ENCODE measurements around the gene RSKR.

DNA sequence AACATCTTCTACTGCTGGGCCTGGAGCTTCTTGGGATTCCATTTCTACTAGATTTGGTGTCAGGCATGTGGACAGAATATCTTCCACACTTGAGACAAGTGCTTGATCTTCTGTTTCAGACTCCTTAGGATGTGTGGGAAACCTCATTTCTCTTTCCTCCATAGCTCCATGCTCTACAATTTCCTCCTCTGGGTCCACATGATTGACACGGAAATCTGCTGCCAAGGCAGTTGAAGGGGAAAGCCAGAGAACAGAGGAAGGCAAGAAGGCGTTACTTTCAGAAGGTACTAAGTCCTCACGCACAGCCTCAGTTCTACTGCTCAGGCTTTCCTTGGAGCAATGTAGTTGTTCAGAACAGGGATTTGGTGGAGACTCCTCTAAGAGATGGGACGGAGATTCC, 21.7 kb downstream of the RSKR start:
- TF ChIP-seq, protein P1, sequence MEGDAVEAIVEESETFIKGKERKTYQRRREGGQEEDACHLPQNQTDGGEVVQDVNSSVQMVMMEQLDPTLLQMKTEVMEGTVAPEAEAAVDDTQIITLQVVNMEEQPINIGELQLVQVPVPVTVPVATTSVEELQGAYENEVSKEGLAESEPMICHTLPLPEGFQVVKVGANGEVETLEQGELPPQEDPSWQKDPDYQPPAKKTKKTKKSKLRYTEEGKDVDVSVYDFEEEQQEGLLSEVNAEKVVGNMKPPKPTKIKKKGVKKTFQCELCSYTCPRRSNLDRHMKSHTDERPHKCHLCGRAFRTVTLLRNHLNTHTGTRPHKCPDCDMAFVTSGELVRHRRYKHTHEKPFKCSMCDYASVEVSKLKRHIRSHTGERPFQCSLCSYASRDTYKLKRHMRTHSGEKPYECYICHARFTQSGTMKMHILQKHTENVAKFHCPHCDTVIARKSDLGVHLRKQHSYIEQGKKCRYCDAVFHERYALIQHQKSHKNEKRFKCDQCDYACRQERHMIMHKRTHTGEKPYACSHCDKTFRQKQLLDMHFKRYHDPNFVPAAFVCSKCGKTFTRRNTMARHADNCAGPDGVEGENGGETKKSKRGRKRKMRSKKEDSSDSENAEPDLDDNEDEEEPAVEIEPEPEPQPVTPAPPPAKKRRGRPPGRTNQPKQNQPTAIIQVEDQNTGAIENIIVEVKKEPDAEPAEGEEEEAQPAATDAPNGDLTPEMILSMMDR (IDR thresholded peaks at IDR 0.05), result no peak
- no peak for TF ChIP-seq POLR2A (IDR thresholded peaks at IDR 0.05)
- no peak for TF ChIP-seq POLR2AphosphoS5 (IDR thresholded peaks at IDR 0.05)
